ENCODE data around the gene ALDH1L1.

Gene ALDH1L1

DNA sequence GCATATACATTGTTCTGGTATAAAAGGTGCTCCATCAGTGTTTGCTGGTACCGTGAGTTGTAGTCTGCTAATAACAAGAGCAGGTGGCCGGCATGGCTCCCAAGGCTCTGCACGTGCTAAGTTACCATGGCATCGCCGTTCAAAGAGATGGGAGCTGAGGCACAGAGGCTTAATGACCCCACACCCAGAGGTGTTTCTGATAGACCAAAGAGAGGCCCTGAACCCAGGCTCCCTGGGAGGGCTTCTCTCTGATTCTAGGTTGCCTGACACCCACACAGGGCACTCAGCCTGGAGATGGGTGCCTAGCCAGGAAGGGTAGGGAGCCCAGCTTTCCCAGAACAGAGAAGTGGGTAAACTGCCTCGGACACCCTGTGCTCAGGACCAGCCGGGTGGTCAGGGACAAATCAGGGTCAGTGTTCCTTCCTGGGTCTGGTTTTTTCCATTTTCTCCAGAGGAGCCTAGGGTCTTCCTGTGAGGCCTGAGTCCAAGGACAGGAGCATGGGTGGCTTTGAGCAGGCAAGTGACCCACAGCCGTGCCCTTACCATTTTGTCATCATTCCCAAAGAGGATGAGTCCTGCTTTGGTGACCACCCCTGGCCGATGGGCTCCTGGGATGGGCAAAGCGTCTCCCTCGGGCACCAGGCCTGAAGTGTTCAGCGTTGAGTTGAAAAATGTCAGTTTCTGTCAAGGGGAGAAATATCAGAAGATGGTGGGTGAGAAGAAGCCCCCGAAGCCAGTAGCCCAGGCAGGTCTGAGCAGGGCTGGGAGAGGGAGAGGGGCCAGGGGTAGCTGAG, 27.3 kb downstream of the ALDH1L1 start:
- H3K9me3 ChIP-seq (replicated peaks; ENCODE audit: insufficient read depth, low read length): no peaks in the 10 kb centered on the region
- H4K20me1 ChIP-seq (ENCODE audit: insufficient read depth, low read length): no peaks in the 10 kb centered on the region
- no peak for DNase-seq
- no peak overlapping the region for H3K9ac ChIP-seq (ENCODE audit: low read length)
- H3F3A ChIP-seq (ENCODE audit: insufficient read depth, low read length): no peaks in the 10 kb centered on the region
- H3K4me3 ChIP-seq (ENCODE audit: low read length): no peak overlapping the region
- no peaks in the 10 kb centered on the region for H3K36me3 ChIP-seq (replicated peaks; ENCODE audit: insufficient read depth, low read length)
- H3K9me2 ChIP-seq (replicated peaks; ENCODE audit: insufficient read depth, low read length): no peaks in the 10 kb centered on the region
- H3K79me2 ChIP-seq (ENCODE audit: low read length): no peaks in the 10 kb centered on the region
- TF ChIP-seq EZH2phosphoT487 (IDR thresholded peaks at IDR 0.05; ENCODE audit: low read length): no peak
- TF ChIP-seq EZH2 (optimal IDR thresholded peaks at IDR 0.05; ENCODE audit: low read depth, low read length): no peak
- TF ChIP-seq, protein P1, sequence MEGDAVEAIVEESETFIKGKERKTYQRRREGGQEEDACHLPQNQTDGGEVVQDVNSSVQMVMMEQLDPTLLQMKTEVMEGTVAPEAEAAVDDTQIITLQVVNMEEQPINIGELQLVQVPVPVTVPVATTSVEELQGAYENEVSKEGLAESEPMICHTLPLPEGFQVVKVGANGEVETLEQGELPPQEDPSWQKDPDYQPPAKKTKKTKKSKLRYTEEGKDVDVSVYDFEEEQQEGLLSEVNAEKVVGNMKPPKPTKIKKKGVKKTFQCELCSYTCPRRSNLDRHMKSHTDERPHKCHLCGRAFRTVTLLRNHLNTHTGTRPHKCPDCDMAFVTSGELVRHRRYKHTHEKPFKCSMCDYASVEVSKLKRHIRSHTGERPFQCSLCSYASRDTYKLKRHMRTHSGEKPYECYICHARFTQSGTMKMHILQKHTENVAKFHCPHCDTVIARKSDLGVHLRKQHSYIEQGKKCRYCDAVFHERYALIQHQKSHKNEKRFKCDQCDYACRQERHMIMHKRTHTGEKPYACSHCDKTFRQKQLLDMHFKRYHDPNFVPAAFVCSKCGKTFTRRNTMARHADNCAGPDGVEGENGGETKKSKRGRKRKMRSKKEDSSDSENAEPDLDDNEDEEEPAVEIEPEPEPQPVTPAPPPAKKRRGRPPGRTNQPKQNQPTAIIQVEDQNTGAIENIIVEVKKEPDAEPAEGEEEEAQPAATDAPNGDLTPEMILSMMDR (IDR thresholded peaks at IDR 0.05; ENCODE audit: low read length): no peak
- H3K27ac ChIP-seq (ENCODE audit: low read length): no peak overlapping the region
- H3K4me2 ChIP-seq (ENCODE audit: low read depth, low read length): no peak overlapping the region
- no peaks in the 10 kb centered on the region for H3K4me1 ChIP-seq (ENCODE audit: low read length)
- no peaks in the 10 kb centered on the region for H3K27me3 ChIP-seq (replicated peaks; ENCODE audit: insufficient read depth, low read length)
- no peak overlapping the region for H2AFZ ChIP-seq (ENCODE audit: low read length)

DNA sequence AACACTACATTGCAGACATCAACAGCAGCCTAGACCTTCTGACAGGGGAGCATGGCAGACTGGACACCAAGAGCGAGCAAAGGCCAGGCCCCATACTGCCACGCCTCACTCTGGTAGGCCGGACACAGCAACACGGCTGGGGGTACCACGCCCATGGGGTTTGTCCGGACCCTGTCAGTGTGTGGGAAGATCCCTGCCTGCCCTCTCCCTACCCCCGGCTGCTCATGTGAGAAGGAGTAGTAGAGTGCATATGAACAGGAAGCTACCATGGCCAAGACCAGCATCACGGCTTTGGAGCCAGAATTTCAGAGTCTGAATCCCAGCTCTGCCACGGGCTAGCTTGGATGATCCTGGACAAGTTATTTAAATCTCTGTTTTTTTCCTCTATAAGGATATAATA, 27.9 kb downstream of the ALDH1L1 start:
- TF ChIP-seq EZH2 (optimal IDR thresholded peaks at IDR 0.05; ENCODE audit: low read depth, low read length) (no peak), EZH2phosphoT487 (IDR thresholded peaks at IDR 0.05; ENCODE audit: low read length) (no peak)
- TF ChIP-seq, protein P1 (IDR thresholded peaks at IDR 0.05; ENCODE audit: low read length): no peak
- H3K27me3 ChIP-seq (replicated peaks; ENCODE audit: insufficient read depth, low read length): no peaks in the 10 kb centered on the region
- H3K9me3 ChIP-seq (replicated peaks; ENCODE audit: insufficient read depth, low read length): no peaks in the 10 kb centered on the region
- no peak overlapping the region for H3K27ac ChIP-seq (ENCODE audit: low read length)
- H3F3A ChIP-seq (ENCODE audit: insufficient read depth, low read length): no peaks in the 10 kb centered on the region
- H4K20me1 ChIP-seq (ENCODE audit: insufficient read depth, low read length): no peaks in the 10 kb centered on the region
- no peak overlapping the region for H3K4me3 ChIP-seq (ENCODE audit: low read length)
- H3K9me2 ChIP-seq (replicated peaks; ENCODE audit: insufficient read depth, low read length): no peaks in the 10 kb centered on the region
- no peaks in the 10 kb centered on the region for H3K36me3 ChIP-seq (replicated peaks; ENCODE audit: insufficient read depth, low read length)
- H3K9ac ChIP-seq (ENCODE audit: low read length): no peak overlapping the region
- no peak for DNase-seq
- H2AFZ ChIP-seq (ENCODE audit: low read length): no peak overlapping the region
- no peaks in the 10 kb centered on the region for H3K79me2 ChIP-seq (ENCODE audit: low read length)
- H3K4me1 ChIP-seq (ENCODE audit: low read length): no peaks in the 10 kb centered on the region
- no peak overlapping the region for H3K4me2 ChIP-seq (ENCODE audit: low read depth, low read length)

DNA sequence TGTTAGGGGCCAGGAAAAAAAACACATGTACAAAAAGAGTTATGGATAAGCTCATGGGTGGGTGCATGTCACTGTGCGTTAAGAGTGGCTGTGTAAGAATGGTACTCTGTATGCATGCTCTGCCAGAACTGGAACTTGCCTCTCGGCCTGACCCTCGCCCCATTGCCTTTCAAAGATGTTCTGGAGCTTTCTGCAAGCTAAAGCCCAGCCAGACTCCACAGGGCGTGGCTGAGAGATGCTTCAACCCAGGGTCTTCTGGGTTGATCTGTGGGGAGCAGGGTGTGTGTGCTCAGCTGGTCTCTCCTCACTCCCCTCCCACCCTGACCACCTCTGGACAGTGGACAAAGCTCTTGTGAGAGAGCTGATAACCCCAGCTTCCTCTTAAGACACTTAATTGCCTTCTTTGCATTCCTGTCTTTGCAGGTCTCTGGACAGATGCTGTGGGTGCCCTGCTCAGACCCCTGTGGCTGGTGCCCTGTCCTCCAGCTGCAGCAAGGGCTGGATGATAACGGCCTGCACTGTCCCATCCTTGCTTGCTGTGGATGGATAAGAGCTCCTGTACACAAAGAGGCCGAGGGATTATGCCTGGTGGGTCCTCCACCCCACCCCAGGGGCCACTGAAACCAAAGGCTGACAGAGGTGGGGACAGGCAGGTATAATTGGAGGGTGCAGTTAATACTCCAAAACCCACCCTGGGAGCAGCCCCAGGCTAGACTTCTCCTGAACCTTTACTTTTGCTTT, 28.7 kb downstream of the ALDH1L1 start:
- H3K4me3 ChIP-seq (ENCODE audit: low read length): no peak overlapping the region
- H3K9me2 ChIP-seq (replicated peaks; ENCODE audit: insufficient read depth, low read length): no peaks in the 10 kb centered on the region
- no peaks in the 10 kb centered on the region for H3K4me1 ChIP-seq (ENCODE audit: low read length)
- H4K20me1 ChIP-seq (ENCODE audit: insufficient read depth, low read length): no peaks in the 10 kb centered on the region
- no peak overlapping the region for H3K9ac ChIP-seq (ENCODE audit: low read length)
- H2AFZ ChIP-seq (ENCODE audit: low read length): no peak overlapping the region
- H3K79me2 ChIP-seq (ENCODE audit: low read length): no peaks in the 10 kb centered on the region
- no peaks in the 10 kb centered on the region for H3F3A ChIP-seq (ENCODE audit: insufficient read depth, low read length)
- no peaks in the 10 kb centered on the region for H3K36me3 ChIP-seq (replicated peaks; ENCODE audit: insufficient read depth, low read length)
- H3K27me3 ChIP-seq (replicated peaks; ENCODE audit: insufficient read depth, low read length): no peaks in the 10 kb centered on the region
- H3K4me2 ChIP-seq (ENCODE audit: low read depth, low read length): no peak overlapping the region
- H3K9me3 ChIP-seq (replicated peaks; ENCODE audit: insufficient read depth, low read length): no peaks in the 10 kb centered on the region
- DNase-seq: no peak
- TF ChIP-seq EZH2 (optimal IDR thresholded peaks at IDR 0.05; ENCODE audit: low read depth, low read length) (no peak), EZH2phosphoT487 (IDR thresholded peaks at IDR 0.05; ENCODE audit: low read length) (no peak)
- TF ChIP-seq, protein P1 (IDR thresholded peaks at IDR 0.05; ENCODE audit: low read length): no peak
- no peak overlapping the region for H3K27ac ChIP-seq (ENCODE audit: low read length)
